WTC11 (cell line): ENCODE measurements around the gene TEX19. TPM values are rescaled to one million over a fixed set of nuclear protein-coding genes. Genes with fewer than 3 reads are reported as not detected.

Source experiments
- ATAC-seq: fragments of 200-7000 bp; cut with Tn5 transposase; 2 replicates; pipeline ENCODE4 v1.10.0; 2021; ENCODE audit warnings: mild to moderate bottlenecking, moderate library complexity
- CTCF ChIA-PET: fragments of 300-600 bp; sonication (Branson Sonifier 250); formaldehyde crosslinking; loops from one replicate; lab custom pipeline; 2021; ENCODE audit warnings: antibody characterized with exemption; lab: Charles Lee
- POLR2A ChIA-PET: fragments of 350-600 bp; sonication (Branson Sonifier 250); formaldehyde crosslinking; loops from one replicate; lab custom pipeline; 2021; ENCODE audit warnings: antibody characterized with exemption; lab: Charles Lee
- DNase-seq: peaks from one replicate; pipeline ENCODE4 v3.0.0; 2021; ENCODE audit warnings: low spot score
- H3K27ac Mint-ChIP-seq: 2 replicates; pipeline ENCODE4 v1.8.0; 2021; ENCODE audit warnings: mixed read lengths
- H3K27me3 Mint-ChIP-seq: 2 replicates; pipeline ENCODE4 v1.8.0; 2021; ENCODE audit warnings: low read depth, mild to moderate bottlenecking, moderate library complexity, mixed read lengths
- H3K36me3 Mint-ChIP-seq: 2 replicates; pipeline ENCODE4 v1.8.0; 2021; ENCODE audit warnings: mixed read lengths
- H3K4me1 Mint-ChIP-seq: 2 replicates; pipeline ENCODE4 v1.8.0; 2022; ENCODE audit warnings: mixed read lengths
- H3K4me3 Mint-ChIP-seq: 2 replicates; pipeline ENCODE4 v1.8.0; 2021; ENCODE audit warnings: mild to moderate bottlenecking, moderate library complexity, mixed read lengths
- H3K9me3 Mint-ChIP-seq: 2 replicates; pipeline ENCODE4 v1.8.0; 2021; ENCODE audit warnings: mixed read lengths
- JUN ChIP-seq: sonication (generic); formaldehyde crosslinking; IDR thresholded peaks from 2 replicates; pipeline ENCODE4 v1.8.0; 2023; ENCODE audit warnings: mild to moderate bottlenecking, missing genetic modification reagents
- SMAD4 ChIP-seq: sonication (generic); formaldehyde crosslinking; IDR thresholded peaks from 2 replicates; pipeline ENCODE4 v1.8.0; 2022; ENCODE audit warnings: mild to moderate bottlenecking, missing genetic modification reagents
- SOX15 ChIP-seq: fragments of 250-450 bp; sonication (Bioruptor Pico); IDR thresholded peaks from 2 replicates; pipeline ENCODE4 v1.9.0; 2021; ENCODE audit warnings: mild to moderate bottlenecking
- SP1 ChIP-seq: sonication (generic); formaldehyde crosslinking; conservative IDR thresholded peaks from 2 replicates; pipeline ENCODE4 v1.8.1; 2022; ENCODE audit warnings: missing genetic modification reagents
- ZNF317 ChIP-seq: sonication (generic); formaldehyde crosslinking; IDR thresholded peaks from 2 replicates; pipeline ENCODE4 v1.8.1; 2023; ENCODE audit warnings: low read depth, mild to moderate bottlenecking, moderate library complexity, missing genetic modification reagents, borderline replicate concordance
- ZNF423 ChIP-seq: fragments of 250-450 bp; sonication (Bioruptor Pico); IDR thresholded peaks from 2 replicates; pipeline ENCODE4 v2.1.2; 2022; ENCODE audit warnings: mild to moderate bottlenecking, moderate library complexity
- total RNA-seq: library from RNA; stranded (reverse); gene quantifications from 3 replicates; pipeline ENCODE4 v1.2.3, GENCODE V29; 2021
- TF ChIP-seq, protein P1 (sequence below): sonication (generic); formaldehyde crosslinking; IDR thresholded peaks from 2 replicates; pipeline ENCODE4 v1.8.0; 2022; ENCODE audit warnings: mild to moderate bottlenecking, missing genetic modification reagents
- TF ChIP-seq, protein P2 (sequence below): sonication (generic); formaldehyde crosslinking; IDR thresholded peaks from 2 replicates; pipeline ENCODE4 v1.8.1; 2022; ENCODE audit warnings: mild to moderate bottlenecking, moderate library complexity, missing genetic modification reagents
- TF ChIP-seq, protein P3 (sequence below): sonication (generic); formaldehyde crosslinking; IDR thresholded peaks from 2 replicates; pipeline ENCODE4 v1.8.0; 2023; ENCODE audit warnings: missing genetic modification reagents, mild to moderate bottlenecking, borderline replicate concordance
- TF ChIP-seq, protein P4 (sequence below): sonication (generic); formaldehyde crosslinking; IDR thresholded peaks from 2 replicates; pipeline ENCODE4 v1.8.1; 2023; ENCODE audit warnings: mild to moderate bottlenecking, missing genetic modification reagents, moderate library complexity
- TF ChIP-seq, protein P5 (sequence below): sonication (generic); formaldehyde crosslinking; IDR thresholded peaks from 2 replicates; pipeline ENCODE4 v1.8.1; 2023; ENCODE audit warnings: mild to moderate bottlenecking, missing genetic modification reagents, moderate library complexity
- TF ChIP-seq, protein P6 (sequence below): sonication (generic); formaldehyde crosslinking; IDR thresholded peaks from 2 replicates; pipeline ENCODE4 v1.8.0; 2022; ENCODE audit warnings: mild to moderate bottlenecking, missing genetic modification reagents
- TF ChIP-seq, protein P7 (sequence below): fragments of 250-450 bp; sonication (Bioruptor Pico); conservative IDR thresholded peaks from 2 replicates; pipeline ENCODE4 v1.9.0; 2021; ENCODE audit warnings: mild to moderate bottlenecking

TEX19 gene
- total RNA-seq, 1 experiment from 2014 or later, result 1.4 TPM

DNA sequence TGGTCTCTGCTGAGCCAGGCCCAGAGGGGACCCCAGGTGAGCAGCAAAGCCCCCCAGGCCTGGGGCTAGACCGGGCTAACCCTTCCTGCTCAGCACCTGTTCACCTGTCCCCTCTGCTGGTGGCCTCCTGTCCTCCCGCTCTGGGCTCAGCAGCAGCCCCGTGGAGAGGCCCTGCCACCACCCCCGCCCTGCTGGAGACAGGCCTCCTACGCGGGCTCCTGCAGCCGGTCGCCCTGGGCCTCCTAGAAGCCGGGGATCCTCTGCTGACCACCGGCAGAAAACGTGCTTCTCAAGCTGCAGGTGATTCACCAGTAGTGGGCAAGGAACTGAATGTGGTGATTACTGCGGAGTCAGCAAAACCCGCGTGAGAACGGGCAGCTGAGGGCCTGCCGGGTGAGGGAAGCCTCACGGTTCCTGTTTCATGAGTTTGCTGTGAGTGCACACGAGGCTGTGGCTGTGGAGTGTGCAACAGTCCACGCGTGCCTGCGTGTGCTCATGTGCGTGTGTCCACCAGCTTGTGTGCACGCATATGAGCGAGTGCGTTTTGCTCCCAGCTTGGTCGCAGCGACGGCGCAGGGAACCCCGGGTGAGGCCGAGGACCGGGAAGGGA lies 26.3 kb upstream of the TEX19 start:
- no peaks in the 10 kb centered on the region for H3K36me3 Mint-ChIP-seq
- peak; percentile 45 for TF ChIP-seq ZNF423 (CRISPR knock-in tag)
- no peak for TF ChIP-seq SOX15 (CRISPR knock-in tag)
- H3K27ac Mint-ChIP-seq, result no peak overlapping the region
- DNase-seq (no peak), ATAC-seq (peak; percentile 12; the same call in 1 of the 2 replicates)
- peaks cover 72% of the 10 kb centered on the region for H3K27me3 Mint-ChIP-seq
- H3K9me3 Mint-ChIP-seq, result no peaks in the 10 kb centered on the region
- ChIA-PET POLR2A (interaction anchor here (0.6 kb wide), 1 partner anchor 61 kb away, joined by 8 read pairs; no protein-coding TSS in a partner anchor), CTCF (interaction anchor here (0.8 to 2.0 kb wide), 7 partner anchors 11 to 97 kb away, joined by 3 to 15 read pairs (median 5); no protein-coding TSS in a partner anchor)
- H3K4me1 Mint-ChIP-seq, result peaks cover 22% of the 10 kb centered on the region
- peak overlapping the region; percentile 61 for H3K4me3 Mint-ChIP-seq

DNA sequence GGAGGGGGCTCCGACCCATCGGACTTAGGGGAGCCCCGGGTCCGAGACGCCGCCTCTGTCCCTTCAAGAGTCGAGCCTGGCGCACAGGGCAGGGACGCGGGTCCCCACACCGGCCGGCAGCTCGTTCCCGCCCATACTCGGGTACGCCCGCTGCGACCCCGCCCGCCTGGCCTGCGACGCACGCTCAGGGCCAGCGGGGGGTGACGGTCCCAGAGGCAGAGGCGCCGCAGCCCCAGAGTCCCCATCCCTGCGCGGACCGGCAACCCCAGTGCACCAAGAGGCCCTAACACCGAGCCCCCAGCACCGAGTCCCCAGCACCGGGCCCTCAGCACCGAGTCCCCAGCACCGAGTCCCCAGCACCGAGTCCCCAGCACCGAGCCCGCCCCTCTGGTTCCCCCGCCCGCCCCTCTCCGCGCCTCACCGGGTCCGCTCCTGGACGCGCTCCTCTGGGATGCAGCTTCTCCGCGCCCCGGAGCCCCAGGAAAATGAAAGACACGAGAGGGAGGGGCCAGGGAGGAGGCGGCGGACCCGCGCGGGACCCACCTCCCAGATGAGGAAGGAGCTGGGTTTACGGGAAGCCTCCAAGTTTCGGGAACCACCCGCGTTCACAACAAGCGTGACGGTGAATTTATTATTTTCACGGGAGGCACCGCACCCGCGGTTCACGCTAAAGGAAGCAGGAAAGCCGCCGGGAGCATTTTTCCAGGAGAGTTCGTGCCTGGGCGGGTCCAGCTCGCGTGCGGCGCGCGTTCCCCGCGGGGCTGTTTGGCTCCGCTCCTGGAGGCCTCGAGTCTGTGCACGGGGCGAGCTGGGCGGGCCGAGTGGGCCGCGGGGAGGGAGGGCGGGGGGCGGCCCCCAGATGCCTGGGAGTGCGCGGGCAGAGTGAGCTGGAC lies 25.5 kb upstream of the TEX19 start, which contains the start of gene SECTM1:
TSS of gene SECTM1 (minus strand) at position 488 of the 893 bp plus-strand sequence. CDS start 6,526 bp downstream, outside the sequence.
- ChIA-PET CTCF (interaction anchor here (0.7 to 2.0 kb wide), 9 partner anchors 12 to 727 kb away, joined by 3 to 15 read pairs (median 4); no protein-coding TSS in a partner anchor), POLR2A (interaction anchor here (0.6 kb wide), 1 partner anchor 60 kb away, joined by 8 read pairs; no protein-coding TSS in a partner anchor)
- peak within 1 kb of the TSS; percentile 61 for H3K4me3 Mint-ChIP-seq
- peaks cover 19% of the 10 kb centered on the region for H3K4me1 Mint-ChIP-seq
- H3K36me3 Mint-ChIP-seq, result no peaks in the 10 kb centered on the region
- no peak within 1 kb of the TSS for H3K27ac Mint-ChIP-seq
- DNase-seq, result peak; percentile 50
- TF ChIP-seq JUN (CRISPR knock-in tag) (no peak), SP1 (CRISPR knock-in tag) (0 out of 2 replicates have a peak, but pooled peaks have one; percentile 16)
- TF ChIP-seq, protein P1, sequence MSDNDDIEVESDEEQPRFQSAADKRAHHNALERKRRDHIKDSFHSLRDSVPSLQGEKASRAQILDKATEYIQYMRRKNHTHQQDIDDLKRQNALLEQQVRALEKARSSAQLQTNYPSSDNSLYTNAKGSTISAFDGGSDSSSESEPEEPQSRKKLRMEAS (CRISPR knock-in tag), result 0 out of 2 replicates have a peak, but pooled peaks have one; percentile 38
- TF ChIP-seq, protein P2, sequence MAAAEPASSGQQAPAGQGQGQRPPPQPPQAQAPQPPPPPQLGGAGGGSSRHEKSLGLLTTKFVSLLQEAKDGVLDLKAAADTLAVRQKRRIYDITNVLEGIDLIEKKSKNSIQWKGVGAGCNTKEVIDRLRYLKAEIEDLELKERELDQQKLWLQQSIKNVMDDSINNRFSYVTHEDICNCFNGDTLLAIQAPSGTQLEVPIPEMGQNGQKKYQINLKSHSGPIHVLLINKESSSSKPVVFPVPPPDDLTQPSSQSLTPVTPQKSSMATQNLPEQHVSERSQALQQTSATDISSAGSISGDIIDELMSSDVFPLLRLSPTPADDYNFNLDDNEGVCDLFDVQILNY (CRISPR knock-in tag), result peak; percentile 35; the same call in 1 of the 2 replicates
- ATAC-seq, result peak; percentile 47
- peaks cover 80% of the 10 kb centered on the region for H3K27me3 Mint-ChIP-seq
- H3K9me3 Mint-ChIP-seq, result no peaks in the 10 kb centered on the region

DNA sequence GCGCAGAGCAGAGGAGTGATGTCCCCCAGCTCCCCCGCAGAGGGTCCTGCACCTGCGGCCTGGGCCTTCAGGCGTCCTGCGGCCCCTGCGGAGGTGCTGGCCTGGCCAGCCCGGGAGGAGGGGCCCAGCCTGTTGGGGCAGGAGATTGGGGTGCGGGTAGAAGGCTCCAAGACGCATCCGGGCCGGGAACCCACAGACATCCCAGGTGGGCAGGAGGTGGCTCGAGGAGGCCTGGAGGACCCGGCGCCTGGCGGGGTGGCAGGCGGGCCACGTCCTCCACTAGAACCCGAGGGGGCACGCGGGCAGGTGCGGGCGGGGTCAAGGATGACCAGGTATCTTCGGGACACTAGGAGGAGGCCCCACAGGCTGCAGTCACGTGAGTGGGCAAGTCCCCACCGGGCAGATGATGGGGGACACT lies 24.8 kb upstream of the TEX19 start:
- TF ChIP-seq, protein P3, sequence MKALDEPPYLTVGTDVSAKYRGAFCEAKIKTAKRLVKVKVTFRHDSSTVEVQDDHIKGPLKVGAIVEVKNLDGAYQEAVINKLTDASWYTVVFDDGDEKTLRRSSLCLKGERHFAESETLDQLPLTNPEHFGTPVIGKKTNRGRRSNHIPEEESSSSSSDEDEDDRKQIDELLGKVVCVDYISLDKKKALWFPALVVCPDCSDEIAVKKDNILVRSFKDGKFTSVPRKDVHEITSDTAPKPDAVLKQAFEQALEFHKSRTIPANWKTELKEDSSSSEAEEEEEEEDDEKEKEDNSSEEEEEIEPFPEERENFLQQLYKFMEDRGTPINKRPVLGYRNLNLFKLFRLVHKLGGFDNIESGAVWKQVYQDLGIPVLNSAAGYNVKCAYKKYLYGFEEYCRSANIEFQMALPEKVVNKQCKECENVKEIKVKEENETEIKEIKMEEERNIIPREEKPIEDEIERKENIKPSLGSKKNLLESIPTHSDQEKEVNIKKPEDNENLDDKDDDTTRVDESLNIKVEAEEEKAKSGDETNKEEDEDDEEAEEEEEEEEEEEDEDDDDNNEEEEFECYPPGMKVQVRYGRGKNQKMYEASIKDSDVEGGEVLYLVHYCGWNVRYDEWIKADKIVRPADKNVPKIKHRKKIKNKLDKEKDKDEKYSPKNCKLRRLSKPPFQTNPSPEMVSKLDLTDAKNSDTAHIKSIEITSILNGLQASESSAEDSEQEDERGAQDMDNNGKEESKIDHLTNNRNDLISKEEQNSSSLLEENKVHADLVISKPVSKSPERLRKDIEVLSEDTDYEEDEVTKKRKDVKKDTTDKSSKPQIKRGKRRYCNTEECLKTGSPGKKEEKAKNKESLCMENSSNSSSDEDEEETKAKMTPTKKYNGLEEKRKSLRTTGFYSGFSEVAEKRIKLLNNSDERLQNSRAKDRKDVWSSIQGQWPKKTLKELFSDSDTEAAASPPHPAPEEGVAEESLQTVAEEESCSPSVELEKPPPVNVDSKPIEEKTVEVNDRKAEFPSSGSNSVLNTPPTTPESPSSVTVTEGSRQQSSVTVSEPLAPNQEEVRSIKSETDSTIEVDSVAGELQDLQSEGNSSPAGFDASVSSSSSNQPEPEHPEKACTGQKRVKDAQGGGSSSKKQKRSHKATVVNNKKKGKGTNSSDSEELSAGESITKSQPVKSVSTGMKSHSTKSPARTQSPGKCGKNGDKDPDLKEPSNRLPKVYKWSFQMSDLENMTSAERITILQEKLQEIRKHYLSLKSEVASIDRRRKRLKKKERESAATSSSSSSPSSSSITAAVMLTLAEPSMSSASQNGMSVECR (CRISPR knock-in tag), result no peak
- TF ChIP-seq, protein P4, sequence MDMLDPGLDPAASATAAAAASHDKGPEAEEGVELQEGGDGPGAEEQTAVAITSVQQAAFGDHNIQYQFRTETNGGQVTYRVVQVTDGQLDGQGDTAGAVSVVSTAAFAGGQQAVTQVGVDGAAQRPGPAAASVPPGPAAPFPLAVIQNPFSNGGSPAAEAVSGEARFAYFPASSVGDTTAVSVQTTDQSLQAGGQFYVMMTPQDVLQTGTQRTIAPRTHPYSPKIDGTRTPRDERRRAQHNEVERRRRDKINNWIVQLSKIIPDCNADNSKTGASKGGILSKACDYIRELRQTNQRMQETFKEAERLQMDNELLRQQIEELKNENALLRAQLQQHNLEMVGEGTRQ (CRISPR knock-in tag), result no peak
- TF ChIP-seq ZNF317 (CRISPR knock-in tag), result no peak
- no peak for TF ChIP-seq SMAD4 (CRISPR knock-in tag)
- TF ChIP-seq, protein P5, sequence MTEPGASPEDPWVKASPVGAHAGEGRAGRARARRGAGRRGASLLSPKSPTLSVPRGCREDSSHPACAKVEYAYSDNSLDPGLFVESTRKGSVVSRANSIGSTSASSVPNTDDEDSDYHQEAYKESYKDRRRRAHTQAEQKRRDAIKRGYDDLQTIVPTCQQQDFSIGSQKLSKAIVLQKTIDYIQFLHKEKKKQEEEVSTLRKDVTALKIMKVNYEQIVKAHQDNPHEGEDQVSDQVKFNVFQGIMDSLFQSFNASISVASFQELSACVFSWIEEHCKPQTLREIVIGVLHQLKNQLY (CRISPR knock-in tag), result no peak
- TF ChIP-seq, protein P6, sequence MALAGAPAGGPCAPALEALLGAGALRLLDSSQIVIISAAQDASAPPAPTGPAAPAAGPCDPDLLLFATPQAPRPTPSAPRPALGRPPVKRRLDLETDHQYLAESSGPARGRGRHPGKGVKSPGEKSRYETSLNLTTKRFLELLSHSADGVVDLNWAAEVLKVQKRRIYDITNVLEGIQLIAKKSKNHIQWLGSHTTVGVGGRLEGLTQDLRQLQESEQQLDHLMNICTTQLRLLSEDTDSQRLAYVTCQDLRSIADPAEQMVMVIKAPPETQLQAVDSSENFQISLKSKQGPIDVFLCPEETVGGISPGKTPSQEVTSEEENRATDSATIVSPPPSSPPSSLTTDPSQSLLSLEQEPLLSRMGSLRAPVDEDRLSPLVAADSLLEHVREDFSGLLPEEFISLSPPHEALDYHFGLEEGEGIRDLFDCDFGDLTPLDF, result no peak
- TF ChIP-seq, protein P7, sequence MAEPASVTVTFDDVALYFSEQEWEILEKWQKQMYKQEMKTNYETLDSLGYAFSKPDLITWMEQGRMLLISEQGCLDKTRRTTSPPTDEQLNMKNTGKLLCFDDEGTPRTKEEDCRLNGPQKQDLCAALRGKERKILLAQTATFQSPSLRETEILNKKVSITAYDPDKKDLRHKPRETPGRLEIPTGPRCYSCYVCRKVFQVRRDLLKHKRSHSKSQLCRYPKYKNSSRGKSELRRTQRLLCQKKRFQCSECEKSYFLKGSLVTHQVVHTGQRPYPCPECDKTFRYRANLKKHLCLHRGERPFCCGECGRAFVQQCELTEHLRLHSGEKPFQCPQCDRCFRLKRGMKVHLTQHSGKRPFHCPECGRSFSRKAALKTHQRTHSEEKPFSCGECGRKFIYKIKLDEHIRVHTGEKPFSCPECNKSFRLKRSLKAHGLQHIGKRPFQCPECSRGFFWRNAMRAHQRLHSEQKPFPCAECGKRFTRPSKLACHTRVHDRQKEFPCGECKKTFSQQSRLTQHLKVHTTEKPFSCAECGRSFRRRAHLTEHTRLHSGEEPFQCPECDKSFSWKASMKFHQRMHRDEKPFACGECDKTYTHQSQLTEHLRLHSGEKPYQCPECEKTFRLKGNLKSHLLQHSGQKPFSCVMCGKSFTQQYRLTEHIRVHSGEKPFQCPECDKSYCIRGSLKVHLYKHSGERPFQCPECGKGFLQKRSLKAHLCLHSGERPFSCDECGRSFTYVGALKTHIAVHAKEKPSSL (CRISPR knock-in tag), result no peak
- CTCF ChIA-PET, result interaction anchor here (1.3 to 2.0 kb wide), 4 partner anchors 18 to 98 kb away, joined by 5 to 15 read pairs (median 6); no protein-coding TSS in a partner anchor
- peaks cover 21% of the 10 kb centered on the region for H3K4me1 Mint-ChIP-seq
- H3K36me3 Mint-ChIP-seq, result no peaks in the 10 kb centered on the region
- no peak overlapping the region; the same call in 1 of the 2 replicates for H3K4me3 Mint-ChIP-seq
- H3K9me3 Mint-ChIP-seq, result no peaks in the 10 kb centered on the region
- H3K27me3 Mint-ChIP-seq, result peaks cover 87% of the 10 kb centered on the region
- no peak for DNase-seq
- no peak overlapping the region for H3K27ac Mint-ChIP-seq
- ATAC-seq, result no peak
- POLR2A ChIA-PET, result interaction anchor here (0.6 kb wide), 1 partner anchor 74 kb away, joined by 12 read pairs; no protein-coding TSS in a partner anchor
